GM18909 (cell line): ENCODE data around the gene LTC4S.

Experiments
- ATAC-seq: cut with Tn5 transposase; IDR thresholded peaks from one replicate; pipeline ENCODE4 v1.9.1; 2021; ENCODE audit warnings: mild to moderate bottlenecking; ENCODE audit not compliant: unreplicated experiment, poor library complexity

The LTC4S gene

GRCh38 chr5:179794171-179794570, 385 bp downstream of the LTC4S start:
- ATAC-seq = no peak

DNA sequence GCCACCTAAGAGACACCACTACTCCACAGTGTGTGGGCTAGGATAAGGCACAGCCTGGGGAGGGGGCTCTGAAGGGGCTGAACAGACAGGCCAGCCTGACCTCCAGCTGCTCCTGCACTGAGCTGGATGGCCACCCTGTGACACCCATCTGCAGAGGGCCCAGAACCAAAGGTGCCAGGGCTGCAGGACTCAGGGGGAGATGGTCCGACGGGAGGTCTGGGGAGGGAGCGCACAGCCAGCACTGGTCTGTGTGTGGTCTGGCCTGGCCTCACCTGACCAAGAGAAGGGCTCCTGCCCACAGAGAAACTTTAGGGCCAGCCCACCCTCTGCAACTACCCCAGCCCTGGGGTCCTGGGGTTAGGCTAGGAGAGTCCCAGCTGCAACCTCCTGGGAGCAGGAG, 789 bp downstream of the LTC4S start:
- no peak for ATAC-seq

GRCh38 chr5:179795049-179795862, 1.5 kb downstream of the LTC4S start:
- peak; percentile 1 for ATAC-seq

DNA sequence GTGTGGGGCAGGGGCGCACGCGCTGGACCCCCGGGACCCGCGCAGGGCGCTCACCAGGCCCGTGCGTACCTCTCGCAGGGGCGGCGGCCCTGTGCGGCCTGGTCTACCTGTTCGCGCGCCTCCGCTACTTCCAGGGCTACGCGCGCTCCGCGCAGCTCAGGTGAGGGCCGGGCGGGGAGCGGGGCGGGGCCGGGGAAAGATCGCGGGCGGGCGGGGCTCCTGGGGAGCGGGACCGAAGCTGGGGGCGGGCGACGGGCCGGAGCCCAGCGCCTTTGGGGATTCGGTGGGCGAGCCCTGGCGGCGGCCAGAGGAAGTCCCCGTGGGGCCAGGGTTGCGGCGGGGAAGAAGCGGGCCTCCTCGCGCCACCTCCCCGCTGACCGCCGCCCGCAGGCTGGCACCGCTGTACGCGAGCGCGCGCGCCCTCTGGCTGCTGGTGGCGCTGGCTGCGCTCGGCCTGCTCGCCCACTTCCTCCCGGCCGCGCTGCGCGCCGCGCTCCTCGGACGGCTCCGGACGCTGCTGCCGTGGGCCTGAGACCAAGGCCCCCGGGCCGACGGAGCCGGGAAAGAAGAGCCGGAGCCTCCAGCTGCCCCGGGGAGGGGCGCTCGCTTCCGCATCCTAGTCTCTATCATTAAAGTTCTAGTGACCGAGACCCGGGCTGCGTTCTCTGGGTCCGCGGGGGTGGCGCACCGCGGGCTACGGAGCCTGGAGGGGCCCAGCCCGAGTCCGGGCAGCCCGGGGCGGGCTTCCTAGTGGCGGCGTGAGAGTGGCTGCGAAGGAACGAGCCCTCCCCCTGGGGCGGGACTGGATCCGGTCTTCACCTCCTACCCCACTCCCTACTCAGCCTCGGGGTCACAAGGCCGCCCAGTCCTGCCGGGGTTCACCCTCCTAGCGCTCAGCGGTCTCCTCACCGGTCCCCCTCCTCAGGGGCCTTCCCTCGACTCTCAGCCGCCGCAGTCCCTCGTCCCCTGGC, 2.4 kb downstream of the LTC4S start:
- peak; percentile 73 for ATAC-seq

DNA sequence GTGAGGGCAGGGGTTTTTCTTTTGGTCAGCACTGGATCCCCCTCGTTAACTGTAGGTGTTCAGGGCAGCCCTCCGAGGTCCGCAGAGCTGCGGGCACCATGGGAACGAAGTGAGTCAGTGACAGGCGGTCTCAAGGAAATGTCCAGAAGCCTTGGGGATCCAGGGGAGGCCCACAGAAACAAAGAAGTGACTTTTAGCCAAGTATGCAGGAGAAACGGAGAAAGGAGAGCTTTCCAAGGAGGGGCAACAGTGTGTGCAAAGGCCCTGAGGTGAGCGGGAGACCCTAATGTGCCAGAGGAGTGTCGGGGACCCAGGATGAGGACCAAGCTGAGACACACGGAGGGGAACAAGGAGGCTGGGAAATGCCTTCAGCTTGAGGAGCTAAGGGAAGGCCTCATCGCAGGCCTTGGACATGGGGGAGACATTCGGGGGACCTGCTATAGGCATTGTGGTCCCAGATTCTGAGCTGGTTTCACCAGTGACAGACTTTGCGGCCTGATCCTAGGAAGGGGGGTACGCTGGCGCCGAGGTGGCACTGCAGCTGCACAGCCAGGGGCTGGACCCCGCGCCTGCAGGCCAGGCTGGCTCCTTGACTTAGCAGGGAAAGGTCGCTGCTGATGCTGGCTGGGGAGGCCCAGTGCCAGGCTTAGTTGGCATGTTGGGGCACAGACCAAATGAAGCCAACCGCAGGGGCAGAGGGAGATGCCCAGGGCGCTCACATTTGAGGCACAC, 3.3 kb downstream of the LTC4S start:
- ATAC-seq = no peak

DNA sequence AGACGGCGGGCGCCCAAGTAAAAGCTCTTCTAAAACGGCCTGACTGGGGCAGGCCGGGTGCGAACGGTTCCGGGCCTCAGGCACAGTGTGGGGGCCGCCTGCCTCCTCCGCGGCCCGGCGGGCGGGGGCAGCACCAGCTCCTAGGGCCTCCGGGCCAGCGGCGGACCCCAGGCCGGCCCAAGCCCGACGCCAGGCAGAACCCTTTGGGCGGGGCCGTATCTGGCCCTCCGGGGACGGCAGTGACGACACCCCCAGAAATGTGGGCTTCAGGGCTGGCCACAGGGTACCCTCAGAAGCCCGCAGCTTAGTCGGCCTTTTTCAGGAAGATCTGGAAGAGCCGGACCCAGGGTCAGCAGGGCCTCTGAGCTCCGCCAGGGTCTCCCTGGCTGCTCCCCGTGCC, 4.0 kb downstream of the LTC4S start:
- no peak for ATAC-seq

GRCh38 chr5:179798144-179798770, 4.5 kb downstream of the LTC4S start:
- ATAC-seq = no peak

- no peak for ATAC-seq
Measured at GRCh38 chr5:179798771-179799643, 5.2 kb downstream of the LTC4S start.

GRCh38 chr5:179799644-179799973, 5.8 kb downstream of the LTC4S start:
- ATAC-seq = no peak

GRCh38 chr5:179800071-179800695, 6.4 kb downstream of the LTC4S start:
- no peak for ATAC-seq

- ATAC-seq = no peak
Measured at GRCh38 chr5:179800696-179801201, 7.0 kb downstream of the LTC4S start.

- peak; percentile 40 for ATAC-seq
Measured at GRCh38 chr5:179801304-179802206, 7.8 kb downstream of the LTC4S start.

DNA sequence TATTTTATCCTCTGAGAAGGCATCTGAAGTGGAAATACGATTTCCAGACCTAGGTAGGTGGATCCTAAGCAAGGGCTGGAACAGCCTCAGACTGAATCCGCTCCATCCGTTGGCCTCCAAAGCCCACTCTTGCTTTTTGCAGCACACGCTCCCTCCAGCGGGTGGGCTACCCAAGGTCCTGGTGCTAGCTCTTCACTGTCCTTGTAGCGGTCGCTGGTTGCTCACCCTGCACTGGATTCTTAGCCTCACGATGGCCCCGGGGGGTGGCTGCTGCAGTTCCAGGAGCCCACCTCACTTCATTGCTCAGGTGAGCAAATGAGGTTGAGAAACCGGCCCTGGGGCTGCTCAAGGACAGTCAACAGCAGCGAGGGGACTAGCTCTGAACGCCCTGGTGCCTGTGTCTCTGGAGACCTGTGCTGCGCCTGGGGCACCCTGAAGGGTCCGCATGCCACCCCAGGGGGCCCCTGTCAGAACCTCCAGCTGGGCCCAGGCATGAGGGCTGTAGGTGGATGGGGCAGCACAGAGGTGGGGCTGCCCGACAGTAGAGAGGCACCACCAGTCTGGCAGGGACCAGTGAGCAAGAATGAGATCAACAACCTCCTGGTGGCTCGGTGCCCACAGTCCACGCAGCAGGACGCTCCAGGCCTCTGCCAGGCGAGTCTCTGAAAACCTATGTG, 8.6 kb downstream of the LTC4S start:
- ATAC-seq = no peak

GRCh38 chr5:179802950-179803562, 9.3 kb downstream of the LTC4S start:
- ATAC-seq = no peak

- ATAC-seq = no peak
Measured at GRCh38 chr5:179803651-179804554, 10.1 kb downstream of the LTC4S start.

GRCh38 chr5:179804555-179804947, 10.8 kb downstream of the LTC4S start:
- no peak for ATAC-seq
